Skin epidermis (tissue), 12 donors: ENCODE measurements around the gene ERLIN1.
A peak's percentile ranks its signal among the peaks of the same experiment; 100 is the strongest.

ENCODE experiments used
- H3K27ac ChIP-seq, 21 experiments: fragments of 200-600 bp; sonication (generic) in 11 of 21; one replicate each; pipeline ENCODE4 v1.5.0; 2020; ENCODE audit warnings: mild to moderate bottlenecking in 3 of 21, inconsistent platforms in 2 of 21, moderate library complexity in 2 of 21
- H3K4me3 ChIP-seq, 7 experiments: fragments of 200-600 bp; sonication (generic) in 2 of 7; one replicate each; pipeline ENCODE4 v1.5.0; 2020; ENCODE audit warnings: inconsistent platforms in 2 of 7, mild to moderate bottlenecking in 2 of 7, moderate library complexity in 1 of 7

ERLIN1 gene

DNA sequence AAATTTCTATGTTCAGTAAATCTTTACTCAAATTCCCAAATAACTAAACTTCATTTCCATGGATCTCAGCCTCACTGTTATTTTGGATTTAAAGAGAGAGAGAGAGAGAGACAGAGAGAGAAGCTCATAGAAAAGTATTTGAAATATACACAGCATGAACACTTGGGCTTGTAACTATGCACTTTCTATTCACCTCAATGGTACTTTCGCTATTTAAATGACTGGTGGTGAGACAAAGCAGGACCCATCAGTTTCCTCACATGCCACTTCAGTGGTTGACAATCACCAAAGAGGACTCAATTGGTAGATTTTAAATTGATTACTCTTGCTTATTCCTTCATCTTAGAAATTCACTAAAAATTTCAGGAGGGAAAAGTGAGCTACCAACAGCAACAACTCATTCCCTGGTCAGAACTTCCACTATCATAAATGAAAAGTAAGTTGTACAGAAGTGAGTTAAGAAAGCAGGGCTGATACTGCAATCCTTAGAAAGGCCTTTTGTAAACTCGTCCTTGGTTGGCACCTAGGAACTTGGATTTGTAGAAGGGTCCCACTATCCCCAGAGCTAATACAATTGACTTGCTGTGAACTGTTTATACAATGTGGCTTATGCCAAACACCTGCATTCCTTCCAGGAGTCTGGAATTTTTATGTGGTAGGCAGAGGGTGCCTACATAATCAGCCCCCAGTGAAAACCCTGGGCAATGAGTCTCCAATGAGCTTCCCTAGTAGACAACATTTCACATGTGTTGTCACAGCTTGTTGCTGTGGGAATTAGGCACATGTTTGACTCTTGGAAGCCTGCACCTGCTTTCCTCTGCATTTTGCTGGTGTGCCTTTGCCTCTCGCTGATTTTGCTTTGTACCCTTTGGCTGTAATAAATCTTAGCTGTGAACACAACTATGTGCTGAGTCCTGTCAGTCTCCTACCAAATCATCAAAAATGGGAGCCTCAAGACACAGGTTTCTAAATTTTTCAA is 10.8 kb downstream of the ERLIN1 start:
- no peak overlapping the region for H3K27ac ChIP-seq
- H3K4me3 ChIP-seq, result no peak overlapping the region

DNA sequence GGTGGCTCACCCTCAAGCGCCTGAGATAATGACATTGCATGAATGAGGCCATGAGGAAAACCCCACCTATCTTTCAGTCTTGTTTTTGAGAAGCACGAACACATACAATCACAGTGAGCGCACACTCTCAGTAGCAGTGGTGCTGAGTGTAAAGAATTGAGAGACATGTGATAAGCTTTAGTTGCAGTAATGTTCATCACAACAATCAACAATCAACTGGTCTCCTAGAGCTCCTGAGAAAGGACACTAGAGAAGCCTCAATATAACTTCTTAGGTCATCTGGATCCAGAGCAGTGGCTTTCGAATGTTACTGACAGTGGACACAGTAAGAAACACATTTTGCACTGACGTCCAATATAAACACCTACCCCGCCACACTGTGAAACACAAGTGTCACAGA is 12.8 kb downstream of the ERLIN1 start:
- Histone ChIP-seq H3K4me3 (no peak overlapping the region), H3K27ac (no peak overlapping the region)

GRCh38 chr10:100172349-100172748 is 13.5 kb downstream of the ERLIN1 start:
- no peak overlapping the region for H3K27ac ChIP-seq
- no peak overlapping the region for H3K4me3 ChIP-seq

DNA sequence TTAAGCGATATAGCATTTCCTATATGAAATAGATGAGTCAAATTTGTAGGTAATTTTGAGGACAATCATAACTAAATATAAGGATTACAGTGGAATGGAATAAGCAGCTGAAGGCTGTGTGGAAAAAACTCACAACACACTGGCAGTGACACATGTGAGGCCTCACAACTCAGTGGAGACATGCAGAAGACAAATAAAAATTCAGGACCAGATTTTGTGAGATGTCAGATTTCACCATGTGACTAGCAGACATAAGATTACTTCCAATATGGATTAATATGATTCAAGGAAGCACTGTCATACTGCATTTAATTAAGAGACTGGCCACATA is 17.6 kb downstream of the ERLIN1 start:
- H3K27ac ChIP-seq, result peak overlapping the region in 6 of 21 experiments; percentile 3 to 84 (median 33)
- no peak overlapping the region for H3K4me3 ChIP-seq

- peak overlapping the region in 14 of 21 experiments; percentile 3 to 84 (median 40) for H3K27ac ChIP-seq
- no peak overlapping the region for H3K4me3 ChIP-seq
Observed at GRCh38 chr10:100167553-100168312, 18.1 kb downstream of the ERLIN1 start.

DNA sequence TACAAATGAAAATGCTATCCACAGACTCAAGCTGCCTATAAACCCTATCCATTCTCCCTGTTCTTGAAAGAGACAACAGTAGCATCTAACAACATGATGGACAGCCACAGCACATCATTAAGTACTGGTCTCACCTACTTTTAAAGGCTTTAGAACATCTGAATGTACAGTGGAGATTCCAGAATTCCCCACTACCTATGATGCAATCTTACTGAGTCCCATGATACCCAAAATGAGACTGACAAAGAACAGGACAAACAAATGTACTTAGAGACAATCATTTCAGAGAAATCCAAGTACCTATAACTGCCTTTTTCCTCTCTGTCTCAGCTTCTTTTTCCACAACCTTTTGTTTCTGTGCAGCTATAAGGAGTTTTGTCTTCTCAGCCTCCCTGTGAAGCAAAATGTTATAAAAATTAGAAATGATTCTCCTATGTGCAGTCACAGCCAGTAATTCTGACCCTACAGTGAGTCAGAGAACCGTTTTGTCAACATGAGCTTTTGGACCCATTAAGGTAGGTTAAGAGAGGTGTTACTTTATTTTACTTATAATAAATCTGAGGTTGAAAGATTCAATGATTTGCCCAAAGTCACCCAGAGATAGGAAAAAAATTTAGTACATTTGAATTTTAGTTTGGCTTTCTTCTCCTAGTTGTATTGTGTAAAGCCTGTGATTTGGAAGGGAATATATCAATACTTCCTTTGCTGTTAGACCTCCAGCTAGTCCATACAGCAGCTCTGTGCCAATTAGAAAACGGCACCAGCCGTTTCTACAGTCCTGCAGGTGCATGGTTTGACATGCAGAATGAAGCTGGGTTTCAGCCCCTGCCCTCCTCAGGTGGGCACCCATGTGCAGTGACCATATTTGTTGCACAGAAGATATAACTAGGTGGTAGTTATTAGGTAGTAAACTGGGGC is 21.9 kb downstream of the ERLIN1 start:
- Histone ChIP-seq H3K27ac (no peak overlapping the region), H3K4me3 (no peak overlapping the region)

GRCh38 chr10:100162696-100163095 is 23.1 kb downstream of the ERLIN1 start:
- Histone ChIP-seq H3K27ac (no peak overlapping the region), H3K4me3 (no peak overlapping the region)

GRCh38 chr10:100158044-100158805 is 27.6 kb downstream of the ERLIN1 start:
- Histone ChIP-seq H3K4me3 (no peak overlapping the region), H3K27ac (no peak overlapping the region)

GRCh38 chr10:100157156-100157555 is 28.7 kb downstream of the ERLIN1 start:
- Histone ChIP-seq H3K27ac (no peak overlapping the region), H3K4me3 (no peak overlapping the region)

DNA sequence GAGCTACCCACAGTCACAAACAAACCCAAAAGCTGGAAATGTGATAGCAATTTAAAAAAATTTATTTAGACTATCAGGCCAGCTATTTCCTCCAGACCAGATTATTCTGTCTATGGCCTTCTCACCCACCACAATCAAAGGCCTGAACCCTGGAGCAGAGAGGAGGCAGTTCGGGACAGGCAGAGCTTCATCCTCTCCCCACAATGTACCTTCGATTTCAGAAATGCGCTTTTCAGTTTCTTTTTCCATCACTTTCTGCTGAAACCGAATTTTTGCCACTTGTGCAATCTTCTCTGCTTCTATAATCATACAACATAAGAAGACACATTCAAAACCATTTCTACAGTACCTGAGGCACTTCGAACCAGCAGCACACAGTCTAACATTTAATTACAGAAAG is 29.9 kb downstream of the ERLIN1 start:
- no peak overlapping the region for H3K4me3 ChIP-seq
- H3K27ac ChIP-seq, result no peak overlapping the region

DNA sequence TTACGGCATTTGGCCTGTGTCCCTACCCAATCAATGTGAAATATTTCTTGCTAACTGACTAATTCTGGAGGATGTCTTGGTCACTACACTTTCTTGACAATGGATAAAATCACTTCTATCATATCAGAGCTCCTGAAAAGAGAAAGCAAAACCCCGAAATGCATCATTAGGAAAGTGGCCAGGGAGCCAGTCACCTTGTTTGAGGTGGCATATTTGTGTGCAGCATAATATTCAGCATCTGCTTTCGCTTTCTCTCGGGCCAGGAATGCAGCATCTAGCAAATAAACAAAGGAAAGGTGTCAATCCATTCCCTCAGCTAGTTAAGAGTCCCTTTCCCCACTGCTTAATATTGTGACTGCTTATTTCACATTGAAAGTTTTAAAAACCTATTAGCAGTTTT is 31.2 kb downstream of the ERLIN1 start:
- Histone ChIP-seq H3K4me3 (no peak overlapping the region), H3K27ac (no peak overlapping the region)

DNA sequence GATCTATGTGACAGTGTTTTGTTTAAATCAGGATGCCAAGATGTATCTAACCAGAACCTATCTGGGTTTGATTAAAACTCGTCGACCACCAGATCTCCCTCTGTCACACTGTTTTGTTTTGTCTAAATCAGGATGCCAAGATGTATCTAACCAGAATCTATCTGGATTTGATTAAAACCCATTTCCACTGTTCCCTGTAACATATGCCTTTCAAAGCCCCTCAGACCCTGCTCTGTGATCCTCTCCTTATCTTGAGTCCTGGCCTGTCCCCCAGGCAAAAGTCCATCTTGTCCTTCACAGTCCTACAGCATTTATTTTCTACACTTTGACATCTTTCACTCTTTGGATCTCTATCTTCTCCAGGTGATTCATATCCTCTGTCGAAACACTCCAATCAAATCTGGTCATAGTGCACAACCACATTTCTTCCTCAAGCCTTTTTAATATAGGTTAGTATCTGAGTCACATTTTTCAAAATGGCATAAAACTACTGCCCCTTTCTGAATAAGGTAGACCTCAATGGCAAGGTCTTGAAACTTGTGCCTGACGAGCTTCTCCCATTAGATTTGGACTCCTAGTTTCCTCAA is 32.5 kb downstream of the ERLIN1 start:
- H3K27ac ChIP-seq, result no peak overlapping the region
- no peak overlapping the region for H3K4me3 ChIP-seq

- Histone ChIP-seq H3K4me3 (no peak overlapping the region), H3K27ac (no peak overlapping the region)
Observed at GRCh38 chr10:100151723-100152300, 34.0 kb downstream of the ERLIN1 start.

DNA sequence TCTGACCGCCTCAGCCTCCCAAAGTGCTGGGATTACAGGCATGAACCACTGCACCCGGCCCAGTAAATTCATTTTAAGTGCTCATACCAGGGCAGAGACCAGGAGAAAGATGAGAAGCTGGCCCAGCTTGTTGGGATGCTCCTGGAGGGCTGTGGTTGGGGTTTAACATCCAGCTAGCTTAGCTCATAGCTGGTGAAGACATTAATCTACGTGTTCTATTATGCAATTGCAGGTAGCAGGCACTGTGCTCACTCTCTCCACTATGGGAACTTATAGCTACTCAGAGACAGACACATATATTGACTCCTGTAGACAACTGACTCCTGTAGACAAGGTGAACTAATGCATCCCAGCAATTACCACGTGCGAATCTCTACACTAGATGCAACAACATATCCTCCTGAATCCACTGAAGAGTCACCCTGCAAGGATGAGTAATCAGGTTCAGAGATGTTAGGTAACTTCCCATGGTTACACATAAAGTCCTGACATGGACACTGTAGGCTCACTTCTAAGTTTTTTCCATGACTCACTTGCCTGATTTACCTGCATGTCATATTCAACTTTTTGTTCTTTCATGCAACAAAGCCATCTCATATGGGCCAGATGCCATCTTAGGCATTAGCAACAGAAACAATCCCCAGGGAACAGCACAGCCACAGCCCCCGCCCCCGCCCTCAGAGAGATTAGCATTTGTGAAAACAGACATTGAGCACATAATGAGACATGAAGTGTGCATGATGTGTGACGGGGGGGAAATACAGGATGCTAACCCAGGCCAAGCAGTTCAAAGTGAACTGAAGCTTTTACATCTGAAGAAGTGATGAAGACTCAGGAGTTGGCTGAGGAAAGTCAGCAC is 37.2 kb downstream of the ERLIN1 start:
- H3K4me3 ChIP-seq, result no peak overlapping the region
- H3K27ac ChIP-seq, result peak overlapping the region in 4 of 21 experiments; percentile 18 to 45 (median 30)

DNA sequence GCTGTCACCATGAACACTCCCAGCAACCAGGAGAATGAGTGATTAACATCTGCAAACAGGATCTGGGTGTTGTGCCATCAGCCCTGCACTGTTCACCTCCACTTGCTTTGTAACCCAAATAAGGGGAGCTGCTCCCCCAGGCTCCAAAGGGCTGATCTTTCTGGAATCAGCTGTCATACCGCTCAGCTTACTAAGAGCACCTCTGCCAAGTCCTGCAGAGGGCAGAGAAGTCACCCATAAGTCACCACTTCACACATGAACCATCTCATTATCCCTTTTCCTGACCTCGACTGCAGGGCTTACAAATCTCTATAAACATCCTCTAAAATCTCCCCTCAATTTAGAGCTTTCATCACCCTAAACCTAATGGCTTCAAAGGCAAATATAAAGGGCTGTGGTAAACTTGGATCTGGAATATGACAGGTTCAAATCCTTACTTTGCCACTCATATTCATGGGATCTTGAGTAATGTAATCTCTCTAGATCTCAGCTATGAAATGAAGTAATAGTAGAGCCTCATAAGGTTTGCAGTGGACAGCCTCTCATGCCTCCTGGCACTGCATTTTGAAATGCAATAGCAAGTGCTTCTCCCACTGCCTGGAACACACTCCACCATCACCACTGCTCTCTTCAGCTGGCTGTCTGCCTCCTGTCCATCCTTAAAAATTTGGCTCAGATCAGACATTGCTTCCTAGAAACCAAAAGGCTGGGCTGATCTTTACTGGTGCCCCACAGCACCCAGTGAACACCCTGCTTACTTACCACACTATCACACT is 38.8 kb downstream of the ERLIN1 start:
- Histone ChIP-seq H3K4me3 (no peak overlapping the region), H3K27ac (no peak overlapping the region)

GRCh38 chr10:100146398-100146797 is 39.4 kb downstream of the ERLIN1 start:
- H3K27ac ChIP-seq, result no peak overlapping the region
- H3K4me3 ChIP-seq, result no peak overlapping the region

- Histone ChIP-seq H3K4me3 (no peak overlapping the region), H3K27ac (no peak overlapping the region)
Observed at GRCh38 chr10:100143756-100144155, 42.1 kb downstream of the ERLIN1 start.
